ENCODE measurements around the gene TPT1.
"Not testable (repeated sequence)": the region's sequence is repeated elsewhere in the genome, so short reads cannot be mapped to it uniquely, and the experiment has no call there.

The TPT1 gene

GRCh38 chr13:45299194-45299593, 41.8 kb downstream of the TPT1 start:
- no peak for FAIRE-seq

DNA sequence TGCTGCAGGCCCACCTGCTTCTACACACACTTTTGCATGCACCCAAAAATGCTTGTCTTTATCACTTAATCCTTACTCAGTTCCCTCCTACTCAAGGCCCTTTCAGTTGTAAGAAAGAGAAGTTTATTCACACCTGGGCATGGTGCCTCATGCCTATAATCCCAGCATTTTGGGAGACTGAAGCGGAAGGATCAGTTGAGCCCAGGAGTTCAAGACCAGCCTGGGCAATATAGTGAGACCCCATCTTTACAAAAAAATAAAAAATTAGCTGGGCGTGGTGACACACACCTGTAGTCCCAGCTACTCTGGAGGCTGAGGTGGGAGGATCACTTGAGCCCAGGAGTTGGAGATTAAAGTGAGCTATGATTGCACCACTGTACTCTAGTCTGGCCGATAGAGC, 42.4 kb downstream of the TPT1 start:
- FAIRE-seq, result not testable (repeated sequence)

- FAIRE-seq, result no peak
Observed at GRCh38 chr13:45298206-45298505, 42.8 kb downstream of the TPT1 start.

DNA sequence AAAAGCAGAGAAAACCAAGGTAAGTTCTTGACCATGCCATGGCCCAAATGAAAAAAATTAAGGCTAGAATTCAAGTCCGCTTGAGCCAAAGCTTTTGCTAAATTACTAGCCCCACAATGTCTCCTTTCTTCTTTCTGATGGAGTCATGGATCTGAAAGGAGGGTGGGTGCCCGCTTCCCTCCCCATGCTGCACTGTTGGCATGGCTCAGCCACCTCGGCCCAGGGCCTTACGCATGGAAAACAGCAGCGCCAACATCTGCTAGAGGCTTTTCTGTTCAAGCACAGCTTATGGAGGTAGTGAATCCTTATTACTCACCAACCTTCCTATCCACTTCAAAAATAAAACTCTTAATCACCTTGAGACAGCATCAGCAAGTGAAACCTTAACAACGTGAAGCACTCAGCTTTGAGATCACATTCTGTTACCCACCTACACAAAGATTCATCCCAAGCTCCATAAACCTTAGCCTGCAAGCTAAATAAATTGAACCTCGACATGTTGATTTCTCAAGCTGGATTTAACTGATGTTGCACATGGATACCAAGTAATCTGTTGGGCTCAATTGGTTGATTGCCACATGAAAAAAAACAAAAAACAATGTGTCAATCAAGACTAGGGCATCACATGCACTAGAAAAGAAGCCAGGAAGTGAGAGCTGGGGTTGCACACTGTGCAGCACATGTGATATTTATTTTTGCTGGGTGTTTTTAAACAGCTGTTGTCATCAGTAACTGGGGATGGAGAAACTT, 43.4 kb downstream of the TPT1 start:
- FAIRE-seq, result no peak

DNA sequence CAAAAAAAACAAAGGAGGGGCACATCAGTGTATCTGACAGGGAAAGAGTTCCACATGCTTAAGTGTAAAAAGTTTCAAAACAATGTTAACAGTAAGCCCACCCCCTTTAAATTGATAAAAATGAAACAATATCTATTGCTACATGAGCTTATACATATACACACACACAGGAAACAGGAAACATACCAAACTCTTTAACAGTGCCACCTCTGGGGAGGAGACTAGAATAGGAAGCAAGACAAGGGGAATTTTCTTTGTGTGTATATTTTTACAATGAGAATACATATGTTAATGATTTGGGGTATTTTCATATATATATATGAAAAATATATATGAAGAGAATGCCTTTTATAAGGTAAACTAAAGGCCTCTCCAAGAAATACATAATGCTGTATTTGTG, 44.7 kb downstream of the TPT1 start:
- FAIRE-seq, result no peak

DNA sequence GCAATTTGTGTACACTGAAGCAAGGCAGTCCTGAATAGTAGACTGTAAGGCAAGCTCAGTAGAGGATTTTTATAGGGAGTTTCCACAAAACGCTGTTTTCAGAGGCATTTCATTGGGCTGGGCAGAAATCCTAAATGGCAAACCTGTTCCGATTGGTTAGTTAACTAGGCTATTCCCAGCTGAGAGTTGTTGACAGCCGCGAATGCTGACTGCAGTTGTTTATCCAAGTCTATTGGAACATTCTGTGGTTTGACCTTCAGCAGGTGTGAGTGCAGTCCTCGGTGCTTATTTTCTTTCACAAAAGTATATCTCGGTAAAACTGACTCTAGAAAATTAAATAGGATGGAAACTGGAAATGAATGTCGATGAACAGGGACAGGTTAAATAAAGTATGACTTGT, 45.4 kb downstream of the TPT1 start:
- FAIRE-seq, result no peak

DNA sequence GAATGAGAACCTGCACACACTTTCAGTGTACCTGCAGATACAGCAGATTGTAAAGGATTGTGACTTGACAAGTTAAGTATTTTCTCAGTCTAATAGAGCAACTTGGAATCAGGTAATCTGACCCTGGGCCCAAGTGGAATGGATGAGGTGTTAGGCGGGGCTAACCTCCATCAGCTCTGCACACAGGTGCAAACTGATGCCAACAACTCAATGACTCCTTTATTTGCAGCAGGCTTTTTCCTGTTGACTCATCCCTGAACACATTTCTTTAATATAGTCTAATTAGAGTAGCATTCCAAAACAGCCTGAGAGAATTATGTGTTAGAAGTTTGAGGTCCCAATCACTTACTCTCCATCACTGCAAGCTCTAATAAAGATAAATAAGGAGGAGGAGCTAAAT, 48.8 kb downstream of the TPT1 start:
- no peak for FAIRE-seq

- no peak for FAIRE-seq
Observed at GRCh38 chr13:45289936-45290563, 50.9 kb downstream of the TPT1 start.
